Panc1 (cell line): ENCODE results near the gene NUPR2. TPM values are rescaled to one million over a fixed set of nuclear protein-coding genes. Genes with fewer than 3 reads are reported as not detected.

ENCODE experiments used
- ATAC-seq: fragments of 200-7000 bp; cut with Tn5 transposase; 2 replicates; pipeline ENCODE4 v1.9.1; 2020; ENCODE audit warnings: mild to moderate bottlenecking, moderate library complexity
- BruUV-seq: library from RNA; stranded (reverse); fragments of 400-500 nt; replicated peaks from 2 replicates; lab custom pipeline; 2021; lab: Mats Ljungman, UMichigan
- CTCF ChIA-PET: fragments of 300-600 bp; sonication (Branson Sonifier 250); formaldehyde crosslinking; loops from one replicate; lab custom pipeline; 2022; ENCODE audit warnings: antibody characterized with exemption; lab: Charles Lee
- POLR2A ChIA-PET: fragments of 300-600 bp; sonication (Branson Sonifier 250); formaldehyde crosslinking; loops from one replicate; lab custom pipeline; 2022; ENCODE audit warnings: antibody characterized with exemption; lab: Charles Lee
- DNase-seq: peaks from one replicate; pipeline ENCODE4 v3.0.0-alpha.2; 2010; ENCODE audit warnings: low read depth, low spot score
- H3K27ac ChIP-seq: 2 replicates; pipeline ENCODE4 v1.5.1; 2011; ENCODE audit warnings: mild to moderate bottlenecking, low read length, inconsistent platforms
- H3K27me3 ChIP-seq: fragments of 200-500 bp; sonication (Bioruptor generic); 2 replicates; pipeline ENCODE4 v1.6.0; 2014; ENCODE audit warnings: low read length, inconsistent platforms; ENCODE audit not compliant: control insufficient read depth, insufficient read depth
- H3K36me3 ChIP-seq: fragments of 200-500 bp; sonication (Bioruptor generic); 2 replicates; pipeline ENCODE4 v1.5.1; 2014; ENCODE audit warnings: inconsistent platforms, mild to moderate bottlenecking, low read length, moderate library complexity; ENCODE audit not compliant: control insufficient read depth, insufficient read depth
- H3K4me1 ChIP-seq: 2 replicates; pipeline ENCODE4 v1.5.1; 2011; ENCODE audit warnings: inconsistent platforms, mild to moderate bottlenecking, low read length, moderate library complexity; ENCODE audit not compliant: control insufficient read depth, insufficient read depth
- H3K4me3 ChIP-seq, 2 experiments: 2 replicates each; pipeline ENCODE4 v1.5.1; 2011 to 2012; ENCODE audit warnings: low read depth in 2 of 2, low read length in 2 of 2, mild to moderate bottlenecking in 2 of 2, inconsistent platforms in 1 of 2, moderate library complexity in 1 of 2
- H3K9me3 ChIP-seq: fragments of 200-500 bp; sonication (Bioruptor generic); 2 replicates; pipeline ENCODE4 v1.5.1; 2014; ENCODE audit warnings: low read depth, mild to moderate bottlenecking, inconsistent platforms, low read length, moderate library complexity; ENCODE audit not compliant: control insufficient read depth, insufficient read depth
- POLR2AphosphoS5 ChIP-seq: IDR thresholded peaks from 2 replicates; pipeline ENCODE4 v1.6.1; 2012; ENCODE audit warnings: mild to moderate bottlenecking, low read depth, low read length, moderate library complexity
- SIN3A ChIP-seq: IDR thresholded peaks from 2 replicates; pipeline ENCODE4 v1.6.1; 2012; ENCODE audit warnings: low read depth, mild to moderate bottlenecking, low read length, moderate library complexity, borderline replicate concordance; ENCODE audit not compliant: insufficient read depth
- TCF7L2 ChIP-seq: IDR thresholded peaks from 2 replicates; pipeline ENCODE4 v1.6.1; 2011; ENCODE audit warnings: mild to moderate bottlenecking, low read depth, low read length, inconsistent platforms
- in situ Hi-C: cut with HindIII; loops from 2 replicates; pipeline ENCODE4 v1.10.0; 2016; ENCODE audit warnings: low sequenced_read_pairs, low pct_unique_long_range_greater_than_20kb
- intact Hi-C: fragments of 100-400 bp; cut with micrococcal nuclease; formaldehyde crosslinking; loops from one replicate; pipeline ENCODE4 v1.10.0; 2022; ENCODE audit not compliant: unreplicated experiment
- total RNA-seq: library from RNA; stranded (reverse); gene quantifications from one replicate; pipeline ENCODE4 v1.2.1, GENCODE V29; 2021; ENCODE audit not compliant: unreplicated experiment
- TF ChIP-seq, protein P1 (sequence below), 2 experiments: IDR thresholded peaks; 2 replicates each; pipeline ENCODE4 v1.6.1; 2011 to 2012; ENCODE audit warnings: low read depth in 2 of 2, control low read depth in 1 of 2, low read length in 1 of 2, mild to moderate bottlenecking in 1 of 2, moderate library complexity in 1 of 2; ENCODE audit not compliant: insufficient read depth in 1 of 2
- TF ChIP-seq, protein P2 (sequence below): fragments of 450-650 bp; IDR thresholded peaks from 2 replicates; pipeline ENCODE4 v1.5.1; 2017; ENCODE audit warnings: mild to moderate bottlenecking

The NUPR2 gene
- total RNA-seq, 1 experiment from 2014 or later: not detected

GRCh38 chr7:56110611-56111010 is 5.6 kb downstream of the NUPR2 start:
- Histone ChIP-seq H3K4me3 (no peak overlapping the region), H3K36me3 (no peaks in the 10 kb centered on the region), H3K9me3 (no peaks in the 10 kb centered on the region), H3K27me3 (no peaks in the 10 kb centered on the region), H3K4me1 (peaks cover 3% of the 10 kb centered on the region; the same call in 1 of the 2 replicates), H3K27ac (no peak overlapping the region)
- ChIA-PET CTCF (no interaction called here), POLR2A (no interaction called here)
- no peak for DNase-seq
- in situ Hi-C loops: no loop called here
- intact Hi-C loops: no loop called here
- no peak for ATAC-seq
- TF ChIP-seq, protein P1, sequence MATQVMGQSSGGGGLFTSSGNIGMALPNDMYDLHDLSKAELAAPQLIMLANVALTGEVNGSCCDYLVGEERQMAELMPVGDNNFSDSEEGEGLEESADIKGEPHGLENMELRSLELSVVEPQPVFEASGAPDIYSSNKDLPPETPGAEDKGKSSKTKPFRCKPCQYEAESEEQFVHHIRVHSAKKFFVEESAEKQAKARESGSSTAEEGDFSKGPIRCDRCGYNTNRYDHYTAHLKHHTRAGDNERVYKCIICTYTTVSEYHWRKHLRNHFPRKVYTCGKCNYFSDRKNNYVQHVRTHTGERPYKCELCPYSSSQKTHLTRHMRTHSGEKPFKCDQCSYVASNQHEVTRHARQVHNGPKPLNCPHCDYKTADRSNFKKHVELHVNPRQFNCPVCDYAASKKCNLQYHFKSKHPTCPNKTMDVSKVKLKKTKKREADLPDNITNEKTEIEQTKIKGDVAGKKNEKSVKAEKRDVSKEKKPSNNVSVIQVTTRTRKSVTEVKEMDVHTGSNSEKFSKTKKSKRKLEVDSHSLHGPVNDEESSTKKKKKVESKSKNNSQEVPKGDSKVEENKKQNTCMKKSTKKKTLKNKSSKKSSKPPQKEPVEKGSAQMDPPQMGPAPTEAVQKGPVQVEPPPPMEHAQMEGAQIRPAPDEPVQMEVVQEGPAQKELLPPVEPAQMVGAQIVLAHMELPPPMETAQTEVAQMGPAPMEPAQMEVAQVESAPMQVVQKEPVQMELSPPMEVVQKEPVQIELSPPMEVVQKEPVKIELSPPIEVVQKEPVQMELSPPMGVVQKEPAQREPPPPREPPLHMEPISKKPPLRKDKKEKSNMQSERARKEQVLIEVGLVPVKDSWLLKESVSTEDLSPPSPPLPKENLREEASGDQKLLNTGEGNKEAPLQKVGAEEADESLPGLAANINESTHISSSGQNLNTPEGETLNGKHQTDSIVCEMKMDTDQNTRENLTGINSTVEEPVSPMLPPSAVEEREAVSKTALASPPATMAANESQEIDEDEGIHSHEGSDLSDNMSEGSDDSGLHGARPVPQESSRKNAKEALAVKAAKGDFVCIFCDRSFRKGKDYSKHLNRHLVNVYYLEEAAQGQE (IDR thresholded peaks at IDR 0.05; ENCODE audit: insufficient read depth in 1 of 2, low read depth in 2 of 2, low read length in 1 of 2): no peak
- TF ChIP-seq TCF7L2 (no peak), SIN3A (no peak), POLR2AphosphoS5 (no peak)
- TF ChIP-seq, protein P2, sequence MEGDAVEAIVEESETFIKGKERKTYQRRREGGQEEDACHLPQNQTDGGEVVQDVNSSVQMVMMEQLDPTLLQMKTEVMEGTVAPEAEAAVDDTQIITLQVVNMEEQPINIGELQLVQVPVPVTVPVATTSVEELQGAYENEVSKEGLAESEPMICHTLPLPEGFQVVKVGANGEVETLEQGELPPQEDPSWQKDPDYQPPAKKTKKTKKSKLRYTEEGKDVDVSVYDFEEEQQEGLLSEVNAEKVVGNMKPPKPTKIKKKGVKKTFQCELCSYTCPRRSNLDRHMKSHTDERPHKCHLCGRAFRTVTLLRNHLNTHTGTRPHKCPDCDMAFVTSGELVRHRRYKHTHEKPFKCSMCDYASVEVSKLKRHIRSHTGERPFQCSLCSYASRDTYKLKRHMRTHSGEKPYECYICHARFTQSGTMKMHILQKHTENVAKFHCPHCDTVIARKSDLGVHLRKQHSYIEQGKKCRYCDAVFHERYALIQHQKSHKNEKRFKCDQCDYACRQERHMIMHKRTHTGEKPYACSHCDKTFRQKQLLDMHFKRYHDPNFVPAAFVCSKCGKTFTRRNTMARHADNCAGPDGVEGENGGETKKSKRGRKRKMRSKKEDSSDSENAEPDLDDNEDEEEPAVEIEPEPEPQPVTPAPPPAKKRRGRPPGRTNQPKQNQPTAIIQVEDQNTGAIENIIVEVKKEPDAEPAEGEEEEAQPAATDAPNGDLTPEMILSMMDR: no peak
- no TSS peak for BruUV-seq

DNA sequence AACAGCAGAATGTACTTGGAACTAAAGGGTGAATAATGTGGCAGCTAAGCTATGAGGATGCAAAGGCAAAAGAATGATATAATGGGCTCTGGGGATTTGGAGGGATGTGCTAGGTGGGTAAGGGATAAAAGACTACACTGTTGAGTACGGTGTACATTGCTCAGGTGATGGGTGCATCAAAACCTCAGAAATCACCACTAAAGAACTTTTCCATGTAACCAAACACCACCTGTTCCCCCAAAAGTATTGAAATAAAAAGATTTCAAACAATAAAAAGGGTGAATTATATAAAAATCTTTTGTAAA is 8.3 kb downstream of the NUPR2 start:
- ATAC-seq: no peak
- no peak for TF ChIP-seq POLR2AphosphoS5
- TF ChIP-seq, protein P1 (IDR thresholded peaks at IDR 0.05; ENCODE audit: insufficient read depth in 1 of 2, low read depth in 2 of 2, low read length in 1 of 2): no peak
- TF ChIP-seq TCF7L2: no peak
- TF ChIP-seq, protein P2: no peak
- TF ChIP-seq SIN3A: no peak
- CTCF ChIA-PET: no interaction called here
- no peak overlapping the region for H3K4me3 ChIP-seq
- BruUV-seq: no TSS peak
- POLR2A ChIA-PET: no interaction called here
- no peak for DNase-seq
- H3K36me3 ChIP-seq: peaks cover 9% of the 10 kb centered on the region
- H3K27ac ChIP-seq: no peak overlapping the region
- no peaks in the 10 kb centered on the region for H3K27me3 ChIP-seq
- intact Hi-C loops: no loop called here
- no peaks in the 10 kb centered on the region for H3K9me3 ChIP-seq
- H3K4me1 ChIP-seq: peaks cover 6% of the 10 kb centered on the region; the same call in 1 of the 2 replicates
- in situ Hi-C loops: no loop called here
